Measurements from ENCODE around the gene MCAM.

The MCAM gene

GRCh38 chr11:119323532-119324033 is 6.7 kb upstream of the MCAM start:
- H3K4me2 ChIP-seq (ENCODE audit: insufficient read depth, low read length) = no peak overlapping the region
- no peak overlapping the region for H3K9ac ChIP-seq (ENCODE audit: low read depth, low read length)

GRCh38 chr11:119322921-119323531 is 6.1 kb upstream of the MCAM start:
- H3K36me3 ChIP-seq (ENCODE audit: insufficient read depth, low read length) = no peaks in the 10 kb centered on the region
- DNase-seq = no peak
- TF ChIP-seq EZH2 (IDR thresholded peaks at IDR 0.05; ENCODE audit: borderline replicate concordance, low read depth, low read length, severe bottlenecking) = no peak
- TF ChIP-seq CTCF (IDR thresholded peaks at IDR 0.05; ENCODE audit: borderline replicate concordance, extremely low read depth, low read length, poor library complexity, severe bottlenecking) = no peak
- H3K4me3 ChIP-seq (ENCODE audit: low read depth in 1 of 2, low read length in 2 of 2) = no peak overlapping the region
- H3K27me3 ChIP-seq (ENCODE audit: insufficient read depth, low read length, poor library complexity) = peaks cover 20% of the 10 kb centered on the region
- no peak for ATAC-seq (ENCODE audit: insufficient read depth, low read depth)
- no peak overlapping the region for H3K27ac ChIP-seq (ENCODE audit: low read length)
- no peaks in the 10 kb centered on the region for H3K79me2 ChIP-seq (ENCODE audit: insufficient read depth, low read length)
- peaks cover 1% of the 10 kb centered on the region; the same call in 1 of the 2 replicates for H4K20me1 ChIP-seq (ENCODE audit: insufficient read depth, low read length)
- H2AFZ ChIP-seq (ENCODE audit: low read depth, low read length) = no peak overlapping the region
- peaks cover 12% of the 10 kb centered on the region for H3K4me1 ChIP-seq (ENCODE audit: insufficient read depth, low read length)
- no peaks in the 10 kb centered on the region for H3K9me3 ChIP-seq (ENCODE audit: insufficient read depth, low read length, severe bottlenecking)
- H3K9ac ChIP-seq (ENCODE audit: low read depth, low read length) = no peak overlapping the region
- H3K4me2 ChIP-seq (ENCODE audit: insufficient read depth, low read length) = no peak overlapping the region

More at GRCh38 chr11:119323532-119324033, 6.7 kb upstream of the MCAM start:
- Histone ChIP-seq H4K20me1 (ENCODE audit: insufficient read depth, low read length) (no peaks in the 10 kb centered on the region), H3K4me3 (ENCODE audit: low read depth in 1 of 2, low read length in 2 of 2) (no peak overlapping the region), H3K36me3 (ENCODE audit: insufficient read depth, low read length) (no peaks in the 10 kb centered on the region), H2AFZ (ENCODE audit: low read depth, low read length) (no peak overlapping the region), H3K9me3 (ENCODE audit: insufficient read depth, low read length, severe bottlenecking) (no peaks in the 10 kb centered on the region), H3K4me1 (ENCODE audit: insufficient read depth, low read length) (peaks cover 12% of the 10 kb centered on the region), H3K27me3 (ENCODE audit: insufficient read depth, low read length, poor library complexity) (peaks cover 14% of the 10 kb centered on the region), H3K27ac (ENCODE audit: low read length) (no peak overlapping the region), H3K79me2 (ENCODE audit: insufficient read depth, low read length) (no peaks in the 10 kb centered on the region)
- DNase-seq = peak; percentile 79
- TF ChIP-seq CTCF (IDR thresholded peaks at IDR 0.05; ENCODE audit: borderline replicate concordance, extremely low read depth, low read length, poor library complexity, severe bottlenecking) = peak; percentile 87
- no peak for TF ChIP-seq EZH2 (IDR thresholded peaks at IDR 0.05; ENCODE audit: borderline replicate concordance, low read depth, low read length, severe bottlenecking)
- ATAC-seq (ENCODE audit: insufficient read depth, low read depth) = peak; percentile 67

- Histone ChIP-seq H3K4me1 (ENCODE audit: insufficient read depth, low read length) (peaks cover 13% of the 10 kb centered on the region), H3K79me2 (ENCODE audit: insufficient read depth, low read length) (no peaks in the 10 kb centered on the region), H2AFZ (ENCODE audit: low read depth, low read length) (no peak overlapping the region), H3K36me3 (ENCODE audit: insufficient read depth, low read length) (no peaks in the 10 kb centered on the region), H3K4me2 (ENCODE audit: insufficient read depth, low read length) (no peak overlapping the region), H3K27ac (ENCODE audit: low read length) (no peak overlapping the region), H3K9ac (ENCODE audit: low read depth, low read length) (no peak overlapping the region), H3K4me3 (ENCODE audit: low read depth in 1 of 2, low read length in 2 of 2) (no peak overlapping the region), H4K20me1 (ENCODE audit: insufficient read depth, low read length) (peaks cover 5% of the 10 kb centered on the region), H3K27me3 (ENCODE audit: insufficient read depth, low read length, poor library complexity) (peaks cover 26% of the 10 kb centered on the region), H3K9me3 (ENCODE audit: insufficient read depth, low read length, severe bottlenecking) (no peaks in the 10 kb centered on the region)
- TF ChIP-seq CTCF (IDR thresholded peaks at IDR 0.05; ENCODE audit: borderline replicate concordance, extremely low read depth, low read length, poor library complexity, severe bottlenecking) (peak; percentile 8), EZH2 (IDR thresholded peaks at IDR 0.05; ENCODE audit: borderline replicate concordance, low read depth, low read length, severe bottlenecking) (no peak)
- DNase-seq (no peak), ATAC-seq (ENCODE audit: insufficient read depth, low read depth) (no peak)
Measured at GRCh38 chr11:119322360-119322739, 5.4 kb upstream of the MCAM start.
